ENCODE results near the gene APAF1. TPM values are rescaled to one million over a fixed set of nuclear protein-coding genes. Genes with fewer than 3 reads are reported as not detected.

Gene APAF1
- total and polyA plus RNA-seq, 2 of the 13 experiments (the other 11 are each of a cell fraction or from before 2014, with no cell fraction given) = 6.0 to 13.0 TPM

GRCh38 chr12:98738002-98738401 is 92.9 kb downstream of the APAF1 start:
- no peaks in the 10 kb centered on the region for H3K36me3 ChIP-seq (replicated peaks in 1 of 2; ENCODE audit: control insufficient read depth in 1 of 2, insufficient read depth in 2 of 2, low read length in 2 of 2)
- no peak overlapping the region for H3K4me2 ChIP-seq (ENCODE audit: low read depth, low read length)
- in situ Hi-C loops (cut with HindIII; ENCODE audit: extremely low pct_ligation_motif_present, low pct_unique_long_range_greater_than_20kb) (no loop called here), intact Hi-C loops (cut with micrococcal nuclease; ENCODE audit: unreplicated experiment) (no loop called here)
- no peak overlapping the region for H3K27ac ChIP-seq (ENCODE audit: extremely low read length, insufficient read depth, low read length)
- no peak overlapping the region for H3K9ac ChIP-seq (ENCODE audit: insufficient read depth, low read depth, low read length)
- H3K4me1 ChIP-seq (ENCODE audit: insufficient read depth, low read length) = peaks cover 21% of the 10 kb centered on the region
- FAIRE-seq = no peak
- TF ChIP-seq MTA3 (CRISPR knock-in tag; IDR thresholded peaks at IDR 0.05) (no peak), ZNF468 (CRISPR knock-in tag; IDR thresholded peaks at IDR 0.05) (no peak), KDM5B (CRISPR knock-in tag; IDR thresholded peaks at IDR 0.05; ENCODE audit: borderline replicate concordance) (no peak), SAP130 (CRISPR knock-in tag; IDR thresholded peaks at IDR 0.05; ENCODE audit: low read depth) (no peak), EZH2 (conservative IDR thresholded peaks at IDR 0.05; ENCODE audit: low read depth, low read length) (no peak), ZNF124 (CRISPR knock-in tag; IDR thresholded peaks at IDR 0.05) (no peak), ZNF30 (CRISPR knock-in tag; IDR thresholded peaks at IDR 0.05) (no peak), SIN3A (IDR thresholded peaks at IDR 0.05; ENCODE audit: borderline replicate concordance, low read depth, low read length) (no peak), ZEB1 (IDR thresholded peaks at IDR 0.05; ENCODE audit: insufficient replicate concordance, low read depth) (no peak)
- TF ChIP-seq, protein P1, sequence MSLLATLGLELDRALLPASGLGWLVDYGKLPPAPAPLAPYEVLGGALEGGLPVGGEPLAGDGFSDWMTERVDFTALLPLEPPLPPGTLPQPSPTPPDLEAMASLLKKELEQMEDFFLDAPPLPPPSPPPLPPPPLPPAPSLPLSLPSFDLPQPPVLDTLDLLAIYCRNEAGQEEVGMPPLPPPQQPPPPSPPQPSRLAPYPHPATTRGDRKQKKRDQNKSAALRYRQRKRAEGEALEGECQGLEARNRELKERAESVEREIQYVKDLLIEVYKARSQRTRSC (CRISPR knock-in tag; IDR thresholded peaks at IDR 0.05; ENCODE audit: low read depth) = no peak
- no peak for DNase-seq (ENCODE audit: low spot score)
- no peak overlapping the region for H3K4me3 ChIP-seq (replicated peaks in 1 of 3; ENCODE audit: insufficient read depth in 1 of 3, low read depth in 2 of 3, low read length in 3 of 3)
- ChIA-PET CTCF (ENCODE audit: low intra/inter-chr PET ratio, low total read pairs) (no interaction called here), POLR2A (no interaction called here)
- H3K9me3 ChIP-seq (ENCODE audit: low read length) = no peaks in the 10 kb centered on the region
- H2AFZ ChIP-seq (ENCODE audit: low read length) = no peak overlapping the region
- 58% methylated on average over 3 of the region's 3 CpGs for WGBS (ENCODE audit: low lambda C conversion rate)
- no peaks in the 10 kb centered on the region for H4K20me1 ChIP-seq (ENCODE audit: insufficient read depth, low read length)
- H3K27me3 ChIP-seq (ENCODE audit: control insufficient read depth in 1 of 2, insufficient read depth in 2 of 2, low read length in 2 of 2) = peaks cover 3 to 10% of the 10 kb centered on the region in 2 experiments; a peak in 4 of 5 replicates
- no peak for ATAC-seq
- no peaks in the 10 kb centered on the region for H3K79me2 ChIP-seq (ENCODE audit: insufficient read depth, low read length)
- BruUV-seq (replicated peaks) = no TSS peak

GRCh38 chr12:98738539-98738938 is 93.4 kb downstream of the APAF1 start:
- no peaks in the 10 kb centered on the region for H4K20me1 ChIP-seq (ENCODE audit: insufficient read depth, low read length)
- no peaks in the 10 kb centered on the region for H3K36me3 ChIP-seq (replicated peaks in 1 of 2; ENCODE audit: control insufficient read depth in 1 of 2, insufficient read depth in 2 of 2, low read length in 2 of 2)
- no peaks in the 10 kb centered on the region for H3K79me2 ChIP-seq (ENCODE audit: insufficient read depth, low read length)
- ATAC-seq (no peak), DNase-seq (ENCODE audit: low spot score) (no peak), FAIRE-seq (no peak)
- H3K9ac ChIP-seq (ENCODE audit: insufficient read depth, low read depth, low read length) = no peak overlapping the region
- no peak overlapping the region for H3K4me3 ChIP-seq (replicated peaks in 1 of 3; ENCODE audit: insufficient read depth in 1 of 3, low read depth in 2 of 3, low read length in 3 of 3)
- WGBS (ENCODE audit: low lambda C conversion rate) = 91% methylated on average over 2 of the region's 2 CpGs
- no peak overlapping the region for H3K4me2 ChIP-seq (ENCODE audit: low read depth, low read length)
- in situ Hi-C loops (cut with HindIII; ENCODE audit: extremely low pct_ligation_motif_present, low pct_unique_long_range_greater_than_20kb) = no loop called here
- H3K27me3 ChIP-seq (ENCODE audit: control insufficient read depth in 1 of 2, insufficient read depth in 2 of 2, low read length in 2 of 2) = peaks cover 3 to 10% of the 10 kb centered on the region in 2 experiments; a peak in 4 of 5 replicates
- intact Hi-C loops (cut with micrococcal nuclease; ENCODE audit: unreplicated experiment) = no loop called here
- TF ChIP-seq, protein P2, sequence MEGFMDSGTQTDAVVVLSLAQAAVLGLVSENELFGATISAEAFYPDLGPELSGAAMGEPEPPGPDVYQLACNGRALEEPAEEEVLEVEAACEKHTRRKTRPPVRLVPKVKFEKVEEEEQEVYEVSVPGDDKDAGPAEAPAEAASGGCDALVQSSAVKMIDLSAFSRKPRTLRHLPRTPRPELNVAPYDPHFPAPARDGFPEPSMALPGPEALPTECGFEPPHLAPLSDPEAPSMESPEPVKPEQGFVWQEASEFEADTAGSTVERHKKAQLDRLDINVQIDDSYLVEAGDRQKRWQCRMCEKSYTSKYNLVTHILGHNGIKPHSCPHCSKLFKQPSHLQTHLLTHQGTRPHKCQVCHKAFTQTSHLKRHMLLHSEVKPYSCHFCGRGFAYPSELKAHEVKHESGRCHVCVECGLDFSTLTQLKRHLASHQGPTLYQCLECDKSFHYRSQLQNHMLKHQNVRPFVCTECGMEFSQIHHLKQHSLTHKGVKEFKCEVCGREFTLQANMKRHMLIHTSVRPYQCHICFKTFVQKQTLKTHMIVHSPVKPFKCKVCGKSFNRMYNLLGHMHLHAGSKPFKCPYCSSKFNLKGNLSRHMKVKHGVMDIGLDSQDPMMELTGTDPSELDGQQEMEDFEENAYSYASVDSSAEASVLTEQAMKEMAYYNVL (CRISPR knock-in tag; IDR thresholded peaks at IDR 0.05; ENCODE audit: borderline replicate concordance) = no peak
- TF ChIP-seq NCOA1 (CRISPR knock-in tag; IDR thresholded peaks at IDR 0.05) (no peak), SALL2 (CRISPR knock-in tag; IDR thresholded peaks at IDR 0.05) (no peak), ZBTB7A (CRISPR knock-in tag; IDR thresholded peaks at IDR 0.05) (no peak), THAP11 (CRISPR knock-in tag; IDR thresholded peaks at IDR 0.05) (no peak)
- peaks cover 21% of the 10 kb centered on the region for H3K4me1 ChIP-seq (ENCODE audit: insufficient read depth, low read length)
- CTCF ChIA-PET (ENCODE audit: low intra/inter-chr PET ratio, low total read pairs) = no interaction called here
- no peak overlapping the region for H2AFZ ChIP-seq (ENCODE audit: low read length)
- no peaks in the 10 kb centered on the region for H3K9me3 ChIP-seq (ENCODE audit: low read length)
- POLR2A ChIA-PET = no interaction called here
- H3K27ac ChIP-seq (ENCODE audit: extremely low read length, insufficient read depth, low read length) = no peak overlapping the region
- BruUV-seq (replicated peaks) = no TSS peak
